HepG2 (cell line): ENCODE measurements around the gene HNRNPA0. TPM values are rescaled to one million over a fixed set of nuclear protein-coding genes. Genes with fewer than 3 reads are reported as not detected.
A peak's percentile ranks its signal among the peaks of the same experiment; 100 is the strongest.

ENCODE experiments used
- ATAC-seq: fragments of 200-7000 bp; cut with Tn5 transposase; 3 replicates; pipeline ENCODE4 v1.9.1; 2020; ENCODE audit warnings: mild to moderate bottlenecking, moderate library complexity
- BruUV-seq: library from RNA; stranded (reverse); fragments of 400-500 nt; replicated peaks from 2 replicates; lab custom pipeline; 2021; lab: Mats Ljungman, UMichigan
- CTCF ChIA-PET: fragments of 300-600 bp; formaldehyde crosslinking; extraction: SDS; loops from one replicate; lab custom pipeline; 2021; ENCODE audit warnings: low total read pairs, inconsistent platforms, low intra/inter-chr PET ratio; lab: Yijun Ruan, JAX
- POLR2A ChIA-PET: fragments of 350-600 bp; sonication (Branson Sonifier 250); formaldehyde crosslinking; loops from one replicate; lab custom pipeline; 2020; ENCODE audit warnings: antibody characterized with exemption, inconsistent platforms; lab: Yijun Ruan, JAX
- DNase-seq: peaks from one replicate; pipeline ENCODE4 v3.0.0-alpha.2; 2015; ENCODE audit warnings: low spot score
- FAIRE-seq: peaks from 3 replicates; lab custom pipeline; 2011; peaks lifted over from hg19 to GRCh38; lab: Jason Lieb, UNC
- H2AFZ ChIP-seq: one replicate; pipeline ENCODE4 v1.6.1; 2011; ENCODE audit warnings: low read length, inconsistent platforms
- H3K27ac ChIP-seq: fragments of 300-600 bp; 3 replicates; pipeline ENCODE4 v1.8.0; 2011; ENCODE audit warnings: mixed run types, mild to moderate bottlenecking, mixed read lengths, low read length, inconsistent platforms; ENCODE audit not compliant: insufficient read depth; ENCODE audit errors: extremely low read length
- H3K27me3 ChIP-seq, 2 experiments: fragments of 200-600 bp in 1 of 2; 2 replicates in 1 of 2; 3 replicates in 1 of 2; pipeline versions ENCODE4 v1.6.0 to v1.8.0; 2011; ENCODE audit warnings: low read length in 2 of 2, mild to moderate bottlenecking in 2 of 2, moderate library complexity in 2 of 2, inconsistent platforms in 1 of 2; ENCODE audit not compliant: insufficient read depth in 2 of 2, control insufficient read depth in 1 of 2
- H3K36me3 ChIP-seq, 2 experiments: fragments of 200-600 bp in 1 of 2; replicated peaks in 1 of 2; 2 replicates in 1 of 2; 3 replicates in 1 of 2; pipeline versions ENCODE4 v1.5.1 to v1.8.0; 2011; ENCODE audit warnings: low read length in 2 of 2, inconsistent platforms in 1 of 2; ENCODE audit not compliant: insufficient read depth in 2 of 2, control insufficient read depth in 1 of 2
- H3K4me1 ChIP-seq: 2 replicates; pipeline ENCODE4 v1.5.1; 2012; ENCODE audit warnings: low read length, inconsistent platforms; ENCODE audit not compliant: insufficient read depth
- H3K4me2 ChIP-seq: 2 replicates; pipeline ENCODE4 v1.6.0; 2011; ENCODE audit warnings: low read depth, low read length, inconsistent platforms
- H3K4me3 ChIP-seq, 3 experiments: fragments of 200-600 bp in 1 of 3; sonication (generic), shearing (Covaris generic) in 1 of 3; replicated peaks in 1 of 3; 2 replicates each; pipeline ENCODE4 v1.5.1; 2011 to 2016; ENCODE audit warnings: low read length in 3 of 3, inconsistent platforms in 2 of 3, low read depth in 2 of 3, mild to moderate bottlenecking in 2 of 3, control low read depth in 1 of 3, mixed read lengths in 1 of 3; ENCODE audit not compliant: insufficient read depth in 1 of 3
- H3K79me2 ChIP-seq: one replicate; pipeline ENCODE4 v1.6.1; 2011; ENCODE audit warnings: low read length, inconsistent platforms; ENCODE audit not compliant: insufficient read depth
- H3K9ac ChIP-seq: 2 replicates; pipeline ENCODE4 v1.6.0; 2011; ENCODE audit warnings: mild to moderate bottlenecking, low read depth, low read length, inconsistent platforms; ENCODE audit not compliant: insufficient read depth
- H3K9me3 ChIP-seq: 2 replicates; pipeline ENCODE4 v1.5.1; 2012; ENCODE audit warnings: mild to moderate bottlenecking, low read length
- H4K20me1 ChIP-seq: 2 replicates; pipeline ENCODE4 v1.6.0; 2011; ENCODE audit warnings: inconsistent platforms, mild to moderate bottlenecking, low read length, moderate library complexity; ENCODE audit not compliant: insufficient read depth
- ARNTL ChIP-seq: sonication (generic); formaldehyde crosslinking; IDR thresholded peaks from 2 replicates; pipeline ENCODE4 v1.4.0; 2020; ENCODE audit warnings: mild to moderate bottlenecking, missing genetic modification reagents
- ATF7 ChIP-seq, 2 experiments: fragments of 450-650 bp in 1 of 2; sonication (generic) in 1 of 2; formaldehyde crosslinking in 1 of 2; IDR thresholded peaks; 2 replicates each; pipeline versions ENCODE4 v1.4.0 to v1.6.1; 2016 to 2020; ENCODE audit warnings: antibody characterized with exemption in 1 of 2, mild to moderate bottlenecking in 1 of 2, missing genetic modification reagents in 1 of 2
- CBX1 ChIP-seq: IDR thresholded peaks from one replicate; pipeline ENCODE4 v1.6.1; 2016; ENCODE audit warnings: antibody characterized with exemption, low read depth
- CTCF ChIP-seq: sonication (generic); formaldehyde crosslinking; IDR thresholded peaks from 2 replicates; pipeline ENCODE4 v1.5.0; 2020; ENCODE audit warnings: mild to moderate bottlenecking, missing genetic modification reagents, moderate library complexity
- HMGA1 ChIP-seq: sonication (generic); formaldehyde crosslinking; conservative IDR thresholded peaks from 2 replicates; pipeline ENCODE4 v1.4.0; 2020; ENCODE audit warnings: missing genetic modification reagents
- NBN ChIP-seq: fragments of 450-650 bp; conservative IDR thresholded peaks from 2 replicates; pipeline ENCODE4 v1.6.1; 2017
- POLR2A ChIP-seq, 2 experiments: IDR thresholded peaks; 2 replicates each; pipeline ENCODE4 v1.6.1; 2011; ENCODE audit warnings: low read depth in 2 of 2, low read length in 2 of 2, mild to moderate bottlenecking in 1 of 2, moderate library complexity in 1 of 2; ENCODE audit not compliant: insufficient read depth in 1 of 2
- RAD51 ChIP-seq: fragments of 450-650 bp; IDR thresholded peaks from 2 replicates; pipeline ENCODE4 v1.6.1; 2016; ENCODE audit warnings: borderline replicate concordance
- STAT5B ChIP-seq: sonication (generic); formaldehyde crosslinking; IDR thresholded peaks from 2 replicates; pipeline ENCODE4 v1.4.0; 2020; ENCODE audit warnings: missing genetic modification reagents
- TBP ChIP-seq: sonication (generic); formaldehyde crosslinking; IDR thresholded peaks from 2 replicates; pipeline ENCODE4 v1.5.0; 2020; ENCODE audit warnings: missing genetic modification reagents
- ZNF446 ChIP-seq: sonication (generic); formaldehyde crosslinking; IDR thresholded peaks from 2 replicates; pipeline ENCODE4 v1.5.0; 2020; ENCODE audit warnings: mild to moderate bottlenecking, missing genetic modification reagents
- ZNF83 ChIP-seq: sonication (generic); formaldehyde crosslinking; IDR thresholded peaks from 2 replicates; pipeline ENCODE4 v1.4.0; 2020; ENCODE audit warnings: missing genetic modification reagents, mild to moderate bottlenecking, borderline replicate concordance
- WGBS: methylation state at CpG from one replicate; pipeline ENCODE4 v1.1.6; 2017; ENCODE audit warnings: low lambda C conversion rate; 5-methylcytosine and 5-hydroxymethylcytosine counted together
- in situ Hi-C: cut with HindIII; loops from 2 replicates; pipeline ENCODE4 v1.10.0; 2017; ENCODE audit warnings: low pct_unique_long_range_greater_than_20kb; ENCODE audit not compliant: extremely low pct_ligation_motif_present
- intact Hi-C: fragments of 100-400 bp; cut with micrococcal nuclease; formaldehyde crosslinking; loops from one replicate; pipeline ENCODE4 v1.10.0; 2022; ENCODE audit not compliant: unreplicated experiment
- polyA plus RNA-seq, 8 experiments: library from polyadenylated mRNA; depleted of rRNA in 3 of 8; stranded (reverse) in 7 of 8; unstranded in 1 of 8; fragments of >200 nt; fragmentation: Illumina TruSeq in 4 of 8; extraction: Trizol in 4 of 8; gene quantifications; 2 replicates each; pipeline versions ENCODE4 v1.2.1 to v1.2.3, GENCODE V29; 2011 to 2016; ENCODE audit warnings: low read depth in 4 of 8, missing spikeins in 1 of 8, mixed read lengths in 1 of 8; ENCODE audit not compliant: insufficient read depth in 1 of 8
- total RNA-seq, 5 experiments: library from RNA; depleted of rRNA; stranded (reverse); fragments of >200 nt; fragmentation: Illumina TruSeq; extraction: Trizol; gene quantifications; 2 replicates each; pipeline ENCODE4 v1.2.3, GENCODE V29; 2016; ENCODE audit warnings: low read depth in 1 of 5
- TF ChIP-seq, protein P1 (sequence below): sonication (generic); formaldehyde crosslinking; IDR thresholded peaks from 2 replicates; pipeline ENCODE4 v1.4.0; 2020; ENCODE audit warnings: missing genetic modification reagents, borderline replicate concordance

Gene HNRNPA0
- total and polyA plus RNA-seq, 2 of the 13 experiments (the other 11 are each of a cell fraction or from before 2014, with no cell fraction given), result 9.0 to 12.9 TPM

DNA sequence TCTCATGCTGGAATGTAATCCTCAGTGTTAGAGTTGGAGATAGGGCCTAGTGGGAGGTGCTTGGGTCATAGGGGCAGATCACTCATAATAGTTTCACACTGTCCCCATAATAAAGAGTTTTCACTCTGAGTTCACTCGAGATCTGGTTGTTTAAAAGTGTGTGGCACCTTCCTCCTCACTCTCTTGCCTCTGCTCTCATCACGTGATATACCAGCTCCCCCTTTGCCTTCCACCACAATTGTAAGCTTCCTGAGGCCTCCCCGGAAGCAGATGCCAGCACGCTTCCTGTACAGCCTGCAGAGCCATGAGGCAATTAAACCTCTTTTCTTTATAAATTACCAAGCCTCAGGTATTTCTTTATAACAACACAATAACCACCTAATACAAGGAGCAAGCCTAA lies 14.4 kb downstream of the HNRNPA0 start:
- Histone ChIP-seq H3K27ac (no peak overlapping the region), H3K4me3 (no peak overlapping the region), H3K9me3 (no peaks in the 10 kb centered on the region), H4K20me1 (no peaks in the 10 kb centered on the region), H3K9ac (no peak overlapping the region), H3K79me2 (no peaks in the 10 kb centered on the region), H3K4me1 (peaks cover 35% of the 10 kb centered on the region), H2AFZ (no peak overlapping the region), H3K4me2 (no peak overlapping the region), H3K36me3 (no peaks in the 10 kb centered on the region), H3K27me3 (peaks cover 0 to 23% of the 10 kb centered on the region in 2 experiments; a peak in 4 of 5 replicates)
- CTCF ChIA-PET, result no interaction called here
- FAIRE-seq (no peak), ATAC-seq (no peak), DNase-seq (no peak)
- TF ChIP-seq NBN, result no peak
- TF ChIP-seq RAD51, result peak; percentile 60; the same call in 1 of the 2 replicates
- in situ Hi-C loops, result loop anchor here (5.0 kb wide), 1 partner anchor 77 kb away; no protein-coding TSS in a partner anchor
- intact Hi-C loops, result no loop called here
- WGBS, result 38% methylated on average over 4 of the region's 4 CpGs
- POLR2A ChIA-PET, result no interaction called here
- BruUV-seq, result no TSS peak

GRCh38 chr5:137738947-137739346 lies 15.2 kb downstream of the HNRNPA0 start:
- Histone ChIP-seq H3K4me3 (no peak overlapping the region), H3K27me3 (peaks cover 0 to 30% of the 10 kb centered on the region in 2 experiments; a peak in 4 of 5 replicates), H3K27ac (no peak overlapping the region), H4K20me1 (no peaks in the 10 kb centered on the region), H3K9me3 (no peaks in the 10 kb centered on the region), H3K4me1 (peaks cover 38% of the 10 kb centered on the region), H3K79me2 (no peaks in the 10 kb centered on the region), H3K36me3 (no peaks in the 10 kb centered on the region), H2AFZ (no peak overlapping the region), H3K4me2 (no peak overlapping the region), H3K9ac (no peak overlapping the region)
- DNase-seq (no peak), FAIRE-seq (no peak), ATAC-seq (no peak)
- POLR2A ChIA-PET, result no interaction called here
- CTCF ChIA-PET, result no interaction called here
- intact Hi-C loops, result no loop called here
- 28% methylated on average over 3 of the region's 3 CpGs for WGBS
- BruUV-seq, result no TSS peak
- in situ Hi-C loops, result loop anchor here (5.0 kb wide), 1 partner anchor 77 kb away; no protein-coding TSS in a partner anchor
- TF ChIP-seq ZNF83 (CRISPR knock-in tag), result no peak
- TF ChIP-seq, protein P1, sequence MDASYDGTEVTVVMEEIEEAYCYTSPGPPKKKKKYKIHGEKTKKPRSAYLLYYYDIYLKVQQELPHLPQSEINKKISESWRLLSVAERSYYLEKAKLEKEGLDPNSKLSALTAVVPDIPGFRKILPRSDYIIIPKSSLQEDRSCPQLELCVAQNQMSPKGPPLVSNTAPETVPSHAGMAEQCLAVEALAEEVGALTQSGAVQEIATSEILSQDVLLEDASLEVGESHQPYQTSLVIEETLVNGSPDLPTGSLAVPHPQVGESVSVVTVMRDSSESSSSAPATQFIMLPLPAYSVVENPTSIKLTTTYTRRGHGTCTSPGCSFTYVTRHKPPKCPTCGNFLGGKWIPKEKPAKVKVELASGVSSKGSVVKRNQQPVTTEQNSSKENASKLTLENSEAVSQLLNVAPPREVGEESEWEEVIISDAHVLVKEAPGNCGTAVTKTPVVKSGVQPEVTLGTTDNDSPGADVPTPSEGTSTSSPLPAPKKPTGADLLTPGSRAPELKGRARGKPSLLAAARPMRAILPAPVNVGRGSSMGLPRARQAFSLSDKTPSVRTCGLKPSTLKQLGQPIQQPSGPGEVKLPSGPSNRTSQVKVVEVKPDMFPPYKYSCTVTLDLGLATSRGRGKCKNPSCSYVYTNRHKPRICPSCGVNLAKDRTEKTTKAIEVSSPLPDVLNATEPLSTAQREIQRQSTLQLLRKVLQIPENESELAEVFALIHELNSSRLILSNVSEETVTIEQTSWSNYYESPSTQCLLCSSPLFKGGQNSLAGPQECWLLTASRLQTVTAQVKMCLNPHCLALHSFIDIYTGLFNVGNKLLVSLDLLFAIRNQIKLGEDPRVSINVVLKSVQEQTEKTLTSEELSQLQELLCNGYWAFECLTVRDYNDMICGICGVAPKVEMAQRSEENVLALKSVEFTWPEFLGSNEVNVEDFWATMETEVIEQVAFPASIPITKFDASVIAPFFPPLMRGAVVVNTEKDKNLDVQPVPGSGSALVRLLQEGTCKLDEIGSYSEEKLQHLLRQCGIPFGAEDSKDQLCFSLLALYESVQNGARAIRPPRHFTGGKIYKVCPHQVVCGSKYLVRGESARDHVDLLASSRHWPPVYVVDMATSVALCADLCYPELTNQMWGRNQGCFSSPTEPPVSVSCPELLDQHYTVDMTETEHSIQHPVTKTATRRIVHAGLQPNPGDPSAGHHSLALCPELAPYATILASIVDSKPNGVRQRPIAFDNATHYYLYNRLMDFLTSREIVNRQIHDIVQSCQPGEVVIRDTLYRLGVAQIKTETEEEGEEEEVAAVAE (CRISPR knock-in tag), result no peak
- TF ChIP-seq HMGA1, result no peak
- no peak for TF ChIP-seq STAT5B (CRISPR knock-in tag)
- no peak for TF ChIP-seq ZNF446 (CRISPR knock-in tag)
- TF ChIP-seq TBP (CRISPR knock-in tag), result no peak
- no peak for TF ChIP-seq CBX1
- no peak for TF ChIP-seq CTCF (CRISPR knock-in tag)
- TF ChIP-seq POLR2A (IDR thresholded peaks at IDR 0.05; ENCODE audit: insufficient read depth in 1 of 2, low read depth in 2 of 2, low read length in 2 of 2), result no peak
- no peak for TF ChIP-seq ATF7 (IDR thresholded peaks at IDR 0.05)
- TF ChIP-seq ATF7 (CRISPR knock-in tag; IDR thresholded peaks at IDR 0.05), result no peak
- no peak for TF ChIP-seq ARNTL (CRISPR knock-in tag)
